Stimulated activated CD4-positive, alpha-beta T cell treated with anti-CD3 and anti-CD28 coated beads, Interleukin-12 subunit alpha, Interleukin-12 subunit beta, amount 100 ng/mL, for 24 hours (primary cell): ENCODE measurements around the gene RBM10.
A peak's percentile ranks its signal among the peaks of the same experiment; 100 is the strongest.

Experiments used
- DNase-seq, 2 experiments: peaks; one replicate each; pipeline ENCODE4 v3.0.0-alpha.2; 2020; ENCODE audit warnings: low read depth in 2 of 2

Gene RBM10

DNA sequence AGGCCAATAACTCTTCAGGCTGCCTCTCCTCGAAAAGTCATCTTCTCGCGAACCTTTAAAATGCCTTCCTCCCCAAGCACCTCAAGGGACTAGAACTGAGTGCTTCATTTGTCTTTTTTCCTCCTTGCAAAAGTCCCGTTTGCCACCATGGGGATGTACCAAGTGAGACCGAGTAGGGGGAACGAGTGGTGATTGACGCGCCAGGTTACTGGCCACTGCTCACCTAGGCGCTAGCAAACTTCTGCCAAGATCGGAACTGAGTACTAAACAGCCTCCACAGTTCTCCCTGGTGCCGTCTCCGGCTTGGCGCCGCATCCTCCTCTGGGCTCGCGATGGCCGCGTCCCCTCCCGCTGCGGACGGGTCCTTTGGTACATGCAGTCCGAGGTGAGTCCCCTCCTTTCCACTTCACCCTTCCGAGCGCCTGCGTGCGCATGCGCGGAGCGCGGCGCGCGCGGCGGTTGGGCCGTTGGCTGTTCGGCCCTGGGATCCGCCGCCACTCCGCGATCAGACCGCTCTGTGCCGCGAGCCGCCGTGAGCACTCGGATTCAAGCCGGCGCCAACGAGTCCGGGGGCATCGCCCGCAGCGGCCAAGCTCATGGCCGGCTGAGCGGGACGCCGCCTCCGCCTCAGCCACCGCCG is 73.4 kb downstream of the RBM10 start, which contains the start of gene CDK16:
Gene CDK16 (plus strand): TSS at position 402 of the 640 bp plus-strand sequence. CDS start 4,877 bp downstream, outside the sequence.
- peak; percentile 43 to 54 for DNase-seq

DNA sequence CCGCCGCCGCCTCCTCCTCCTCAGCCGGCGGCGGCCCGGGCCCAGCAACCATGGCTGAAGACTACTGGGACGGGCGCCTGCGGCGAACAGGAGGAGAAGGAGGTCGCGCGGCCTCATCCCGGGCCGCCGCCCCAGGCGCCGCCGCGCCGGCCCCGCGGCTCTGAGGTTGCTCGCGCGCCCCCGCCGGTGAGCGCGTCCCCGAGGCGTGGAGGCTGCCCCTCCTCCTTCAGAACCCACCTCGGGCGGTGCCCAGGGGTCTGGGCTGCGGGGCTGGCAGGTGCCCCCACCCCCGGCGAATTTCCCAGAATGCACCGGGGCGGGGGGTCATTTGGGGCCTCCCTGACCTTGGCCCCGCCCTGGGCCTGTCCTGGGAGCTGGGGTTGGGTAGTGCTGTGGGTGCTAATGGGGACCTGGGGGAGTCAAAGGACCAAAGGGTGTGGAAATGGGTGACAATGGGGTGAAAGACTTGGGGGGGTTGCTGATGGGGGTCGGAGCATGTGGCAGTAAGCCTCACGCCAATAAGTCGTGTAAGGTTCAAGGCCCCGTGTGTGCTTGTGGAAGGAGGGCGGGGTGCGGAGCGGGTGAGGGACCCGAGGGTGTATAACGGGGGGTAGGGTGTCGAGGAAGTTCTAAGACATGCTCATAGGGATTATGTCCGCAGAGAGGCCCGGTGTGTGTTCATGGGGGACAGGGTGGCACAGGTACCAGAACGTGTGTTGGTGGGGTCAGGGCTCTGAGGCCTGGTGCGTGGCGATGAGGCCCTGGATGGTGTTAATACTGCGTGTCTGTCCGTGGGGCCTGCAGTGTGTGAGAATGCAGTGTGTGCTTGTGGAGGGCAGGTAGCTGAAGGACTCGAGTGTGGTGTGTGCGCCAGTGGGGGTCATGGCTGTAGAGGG is 74.1 kb downstream of the RBM10 start:
- peak in 1 of 2 experiments; percentile 41 for DNase-seq

DNA sequence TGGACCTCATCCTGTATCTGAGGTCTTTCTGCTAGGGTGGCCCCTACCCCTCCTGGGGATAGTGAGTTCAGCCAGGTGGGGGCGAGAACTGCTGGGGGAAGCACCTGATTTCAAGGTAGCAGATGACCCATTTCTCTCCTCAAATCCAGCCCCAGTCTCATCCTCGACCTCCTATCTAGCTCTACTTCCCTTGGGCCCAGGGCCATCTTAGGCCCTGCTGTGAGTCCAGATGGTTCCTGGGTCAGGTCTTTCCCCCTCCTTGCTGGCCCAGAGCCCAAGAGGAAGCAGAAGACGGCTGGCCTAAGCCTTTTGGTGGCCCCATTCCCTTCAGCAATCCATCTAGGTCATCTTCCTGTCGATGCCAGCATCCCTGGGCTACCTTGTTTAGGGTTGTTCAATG is 76.7 kb downstream of the RBM10 start:
- DNase-seq, result no peak

- DNase-seq, result no peak
These were observed 77.8 kb downstream of the RBM10 start for GRCh38 chrX:47222751-47223350.

- DNase-seq, result no peak
These were observed 78.6 kb downstream of the RBM10 start for GRCh38 chrX:47223476-47224250.

GRCh38 chrX:47224266-47224895 is 79.4 kb downstream of the RBM10 start:
- no peak for DNase-seq

DNA sequence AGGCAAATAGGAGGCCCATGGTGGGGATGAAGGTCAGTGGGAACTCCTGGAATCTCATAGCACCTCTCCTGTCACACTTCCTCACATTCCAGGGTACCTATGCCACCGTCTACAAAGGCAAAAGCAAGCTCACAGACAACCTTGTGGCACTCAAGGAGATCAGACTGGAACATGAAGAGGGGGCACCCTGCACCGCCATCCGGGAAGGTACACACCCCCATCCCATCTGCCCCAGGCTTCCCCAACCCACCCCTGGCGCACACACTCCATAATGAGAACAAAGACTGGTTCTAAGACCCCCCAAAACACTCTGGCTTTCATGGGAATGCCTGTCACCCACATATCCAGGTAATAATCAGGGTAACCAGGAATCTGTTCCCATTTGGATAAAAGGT is 79.9 kb downstream of the RBM10 start:
- no peak for DNase-seq

GRCh38 chrX:47226071-47226470 is 81.0 kb downstream of the RBM10 start:
- no peak for DNase-seq

- no peak for DNase-seq
These were observed 81.7 kb downstream of the RBM10 start for GRCh38 chrX:47226531-47227333.

DNA sequence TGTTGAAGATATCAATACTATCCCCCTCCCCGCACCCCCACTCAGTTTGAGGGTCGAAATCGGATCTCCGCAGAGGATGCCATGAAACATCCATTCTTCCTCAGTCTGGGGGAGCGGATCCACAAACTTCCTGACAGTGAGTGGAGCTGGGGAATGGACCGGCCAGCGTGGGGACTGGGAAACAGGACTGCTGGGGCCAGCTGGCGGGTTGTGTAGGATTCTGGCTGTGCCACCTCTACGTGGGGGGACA is 82.2 kb downstream of the RBM10 start:
- no peak for DNase-seq

GRCh38 chrX:47228550-47229270 is 83.7 kb downstream of the RBM10 start:
- no peak for DNase-seq

DNA sequence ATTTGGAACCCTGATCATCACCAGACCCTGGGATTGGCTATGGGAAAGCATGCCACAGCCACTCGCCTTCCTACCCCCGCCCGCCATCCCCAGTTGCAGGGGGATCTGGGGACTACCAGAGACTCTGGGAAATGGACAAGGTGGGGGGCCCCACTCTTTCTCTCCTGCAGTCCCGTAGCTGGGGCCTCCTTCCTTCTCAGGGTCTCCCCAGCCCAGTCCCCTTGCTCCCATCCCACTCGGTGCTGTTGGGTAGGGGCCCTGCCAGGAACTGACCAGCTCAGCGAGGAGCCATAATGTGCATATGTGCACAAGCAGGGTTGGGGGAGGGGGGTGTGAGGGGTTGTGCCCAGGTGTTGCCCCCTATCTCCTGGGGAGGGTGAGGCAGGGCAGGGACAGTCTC is 84.4 kb downstream of the RBM10 start:
- DNase-seq, result no peak

DNA sequence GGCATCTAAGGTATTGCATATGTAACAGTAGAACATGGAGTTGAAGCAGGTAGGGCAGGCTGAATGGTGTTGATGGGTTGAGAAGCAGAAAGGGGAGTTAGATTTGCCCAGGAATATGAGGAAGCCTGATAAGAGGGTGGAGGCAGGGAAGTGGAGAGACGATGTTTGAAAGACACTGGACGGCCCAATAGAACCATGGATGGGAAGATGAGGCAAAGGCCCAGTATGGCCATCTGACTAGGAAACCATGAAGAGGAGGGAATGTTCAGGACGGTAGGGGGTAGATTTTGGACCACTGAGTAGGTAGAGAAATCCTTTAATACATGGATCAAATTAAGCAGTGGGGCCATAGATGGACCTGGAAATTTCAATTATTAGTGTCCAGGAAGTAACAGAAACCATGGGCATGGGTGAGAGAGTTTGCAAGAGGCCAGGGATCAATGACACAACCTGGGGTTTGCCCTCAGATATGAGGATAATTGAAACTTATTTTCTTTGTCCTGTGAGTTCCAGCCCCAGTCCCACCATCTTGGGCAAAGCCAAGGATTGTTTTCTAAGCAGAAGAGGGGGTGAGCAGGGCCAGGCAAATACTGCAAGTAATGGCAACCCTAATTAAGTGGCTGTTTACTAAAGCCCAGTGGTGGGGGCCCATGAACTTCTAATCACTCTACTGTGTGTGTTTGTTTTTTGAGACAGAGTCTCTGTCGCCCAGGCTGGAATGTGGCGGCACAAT is 85.3 kb downstream of the RBM10 start:
- DNase-seq, result no peak

- no peak for DNase-seq
These were observed 86.1 kb downstream of the RBM10 start for GRCh38 chrX:47231167-47231566.

DNA sequence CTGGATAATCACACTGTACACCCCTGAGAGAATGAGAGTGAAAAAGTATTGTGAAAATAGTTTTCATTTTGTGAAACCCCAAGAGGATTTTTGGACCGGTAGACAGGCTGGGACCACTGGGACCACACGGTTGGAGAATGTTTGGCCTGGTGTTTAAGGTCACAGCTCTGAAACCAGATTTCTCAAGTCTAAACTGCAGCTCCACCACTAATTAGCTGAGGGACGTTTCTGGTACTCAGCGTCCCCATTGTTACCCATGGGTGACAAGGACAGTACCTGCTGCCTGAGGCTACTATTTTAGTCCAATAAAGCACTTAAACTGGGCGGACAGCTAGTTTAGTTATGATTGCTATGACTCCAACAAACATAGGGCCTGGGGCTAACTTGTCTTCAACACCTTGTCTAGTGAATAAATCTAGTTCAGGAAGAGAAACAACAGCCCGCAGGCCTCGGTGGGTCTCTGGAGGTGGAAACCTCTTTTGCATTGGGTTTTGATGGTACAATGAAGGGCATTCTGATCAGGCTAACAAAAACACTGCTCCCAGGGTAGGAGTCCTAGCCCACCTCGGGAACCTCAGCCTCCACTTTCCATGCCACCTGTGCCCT is 87.3 kb downstream of the RBM10 start:
- DNase-seq, result no peak

GRCh38 chrX:47232803-47233332 is 87.8 kb downstream of the RBM10 start, which contains the start of gene USP11:
Gene USP11 (plus strand): TSS chrX:47233009. CDS start chrX:47233044, 35 bp downstream.
- no peak for DNase-seq

DNA sequence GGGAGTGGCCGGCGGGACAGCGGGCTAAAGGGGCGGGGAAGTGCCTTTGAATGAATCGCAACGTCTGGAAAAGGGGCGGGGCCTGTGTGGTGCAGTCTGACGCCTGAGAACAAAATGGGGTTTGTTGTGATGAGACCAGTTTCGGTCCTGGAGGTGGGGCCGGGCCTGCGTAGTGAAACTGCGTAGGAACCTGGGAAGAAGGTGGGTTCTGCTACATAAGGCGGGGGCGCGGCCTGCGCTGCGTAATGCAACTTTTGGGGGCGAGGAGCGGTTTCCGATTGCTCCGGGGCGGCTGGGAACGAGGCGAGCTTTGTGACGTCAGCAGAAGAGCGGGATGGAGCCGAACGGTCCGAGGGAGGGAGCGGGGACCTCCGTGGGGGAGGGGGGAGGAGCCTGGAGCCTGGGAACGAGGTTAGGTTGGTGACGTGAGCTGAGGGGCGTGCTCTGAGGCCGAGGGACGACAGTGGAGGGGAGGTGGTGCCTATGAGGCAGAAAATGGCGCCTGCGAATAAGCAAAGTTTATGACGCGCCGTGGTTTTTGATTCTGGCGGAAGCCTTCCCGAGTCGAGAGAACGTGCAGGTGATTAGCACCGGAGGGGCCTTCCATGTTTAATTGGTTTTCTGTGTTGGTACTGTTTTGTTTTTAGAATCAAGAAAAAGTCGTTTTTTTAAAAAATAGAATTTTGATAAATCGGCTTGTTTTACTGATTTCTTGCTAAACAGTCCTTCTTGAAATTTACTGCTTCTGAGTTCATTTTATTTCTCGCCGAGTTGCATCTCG is 88.5 kb downstream of the RBM10 start:
- peak; percentile 82 to 86 for DNase-seq

GRCh38 chrX:47234583-47234982 is 89.6 kb downstream of the RBM10 start:
- DNase-seq, result no peak
